Keratinocyte (primary cell): Measurements from ENCODE around the gene MSRB1.

ENCODE experiments used
- CTCF ChIP-seq, 3 experiments: IDR thresholded peaks in 1 of 3; conservative IDR thresholded peaks in 1 of 3; optimal IDR thresholded peaks in 1 of 3; 2 replicates in 2 of 3; 3 replicates in 1 of 3; pipeline versions ENCODE3 to v1.5.1; 2011; ENCODE audit warnings: low read length in 3 of 3, mild to moderate bottlenecking in 3 of 3, moderate library complexity in 2 of 3, control low read depth in 1 of 3, inconsistent platforms in 1 of 3; ENCODE audit not compliant: insufficient read depth in 2 of 3; ENCODE audit errors: extremely low read depth in 1 of 3
- EZH2 ChIP-seq: IDR thresholded peaks from one replicate; pipeline ENCODE4 v1.6.1; 2012; ENCODE audit warnings: inconsistent platforms, mild to moderate bottlenecking, low read length, moderate library complexity

GRCh38 chr16:1941162-1942046 lies 1.6 kb downstream of the MSRB1 start:
- no peak for TF ChIP-seq EZH2
- TF ChIP-seq CTCF (optimal IDR thresholded peaks at IDR 0.05 in 1 of 3, IDR thresholded peaks at IDR 0.05 in 1 of 3, conservative IDR thresholded peaks at IDR 0.05 in 1 of 3; ENCODE audit: extremely low read depth in 1 of 3, insufficient read depth in 2 of 3, low read length in 3 of 3), result peak; percentile 10 to 62 (median 31)
